Suppressor macrophage (primary cell): Measurements from ENCODE around the gene ATP6V1C2.
A peak's percentile ranks its signal among the peaks of the same experiment; 100 is the strongest.

ENCODE experiments used
- DNase-seq, 4 experiments: peaks; one replicate each; pipeline ENCODE4 v3.0.0-alpha.2; 2020 to 2022

ATP6V1C2 gene

GRCh38 chr2:10732924-10733565 is 11.6 kb downstream of the ATP6V1C2 start:
- no peak for DNase-seq

- DNase-seq = peak in 1 of 4 experiments; percentile 9
Observed at GRCh38 chr2:10733566-10733925, 12.1 kb downstream of the ATP6V1C2 start.

- no peak for DNase-seq
Observed at GRCh38 chr2:10733980-10734379, 12.6 kb downstream of the ATP6V1C2 start.

- no peak for DNase-seq
Observed at GRCh38 chr2:10738192-10738591, 16.8 kb downstream of the ATP6V1C2 start.

- no peak for DNase-seq
Observed at GRCh38 chr2:10740226-10740625, 18.8 kb downstream of the ATP6V1C2 start.

GRCh38 chr2:10741139-10741538 is 19.7 kb downstream of the ATP6V1C2 start:
- DNase-seq = peak in 3 of 4 experiments; percentile 16 to 31 (median 25)

- no peak for DNase-seq
Observed at GRCh38 chr2:10742666-10743065, 21.2 kb downstream of the ATP6V1C2 start.

GRCh38 chr2:10750610-10751009 is 29.2 kb downstream of the ATP6V1C2 start:
- peak in 2 of 4 experiments; percentile 21 to 43 for DNase-seq

GRCh38 chr2:10752236-10752635 is 30.8 kb downstream of the ATP6V1C2 start:
- no peak for DNase-seq

GRCh38 chr2:10753156-10753555 is 31.7 kb downstream of the ATP6V1C2 start:
- DNase-seq = no peak

GRCh38 chr2:10753876-10754275 is 32.4 kb downstream of the ATP6V1C2 start:
- no peak for DNase-seq

GRCh38 chr2:10755621-10756020 is 34.2 kb downstream of the ATP6V1C2 start:
- no peak for DNase-seq

GRCh38 chr2:10757814-10758286 is 36.4 kb downstream of the ATP6V1C2 start:
- DNase-seq = no peak

GRCh38 chr2:10759151-10759714 is 37.8 kb downstream of the ATP6V1C2 start:
- DNase-seq = no peak

GRCh38 chr2:10760794-10761504 is 39.5 kb downstream of the ATP6V1C2 start:
- DNase-seq = no peak

GRCh38 chr2:10761591-10761990 is 40.2 kb downstream of the ATP6V1C2 start:
- no peak for DNase-seq

GRCh38 chr2:10762651-10763460 is 41.4 kb downstream of the ATP6V1C2 start:
- peak in 2 of 4 experiments; percentile 10 to 28 for DNase-seq

GRCh38 chr2:10763461-10763800 is 42.0 kb downstream of the ATP6V1C2 start:
- no peak for DNase-seq

GRCh38 chr2:10764096-10764785 is 42.8 kb downstream of the ATP6V1C2 start:
- DNase-seq = no peak

GRCh38 chr2:10764896-10765295 is 43.5 kb downstream of the ATP6V1C2 start:
- DNase-seq = no peak

GRCh38 chr2:10765461-10765860 is 44.0 kb downstream of the ATP6V1C2 start:
- DNase-seq = no peak

GRCh38 chr2:10765914-10766313 is 44.5 kb downstream of the ATP6V1C2 start:
- no peak for DNase-seq
